Right lobe of liver (tissue), 6 donors: ENCODE measurements around the gene OPA1. TPM values are rescaled to one million over a fixed set of nuclear protein-coding genes. Genes with fewer than 3 reads are reported as not detected.

ENCODE experiments used
- ATAC-seq, 4 donors: fragments of 200-7000 bp; cut with Tn5 transposase; one replicate each; pipeline ENCODE4 v1.9.1; 2020; ENCODE audit warnings: mild to moderate bottlenecking in 4 of 4, moderate library complexity in 4 of 4
- DNase-seq, 3 donors: peaks; one replicate each; pipeline ENCODE4 v3.0.0-alpha.2; 2020
- H3K27ac ChIP-seq, 3 donors: fragments of 200-600 bp; one replicate each; pipeline ENCODE4 v1.8.0; 2022
- H3K27me3 ChIP-seq, 2 donors: fragments of 200-600 bp; one replicate each; pipeline ENCODE4 v1.8.0; 2022
- H3K36me3 ChIP-seq, 4 donors: fragments of 200-600 bp; sonication (generic) in 1 of 4; one replicate each; pipeline versions ENCODE4 v1.5.1 to v1.8.0; 2017 to 2022; ENCODE audit warnings: control low read depth in 1 of 4
- H3K4me1 ChIP-seq, 4 donors: fragments of 200-600 bp; sonication (generic) in 1 of 4; one replicate each; pipeline versions ENCODE4 v1.5.1 to v1.8.0; 2017 to 2022; ENCODE audit warnings: control low read depth in 1 of 4
- H3K4me3 ChIP-seq, 3 donors: fragments of 200-600 bp; one replicate each; pipeline ENCODE4 v1.8.0; 2022
- H3K9me3 ChIP-seq, 4 donors: fragments of 200-600 bp; sonication (generic) in 1 of 4; one replicate each; pipeline versions ENCODE4 v1.5.1 to v1.8.0; 2017 to 2022; ENCODE audit warnings: control low read depth in 1 of 4
- CTCF ChIP-seq, 4 donors: fragments of 200-600 bp in 3 of 4; fragments of 450-650 bp in 1 of 4; IDR thresholded peaks; one replicate each; pipeline versions ENCODE4 v1.5.1 to v1.8.0; 2016 to 2022; ENCODE audit warnings: antibody characterized with exemption in 4 of 4, mild to moderate bottlenecking in 2 of 4
- POLR2A ChIP-seq: fragments of 450-650 bp; IDR thresholded peaks from one replicate; pipeline ENCODE4 v1.6.1; 2017; ENCODE audit warnings: antibody characterized with exemption, mild to moderate bottlenecking
- WGBS: methylation state at CpG from one replicate; pipeline ENCODE4 v1.1.6; 2018; ENCODE audit warnings: low coverage, low lambda C conversion rate; ENCODE audit not compliant: insufficient coverage; ENCODE audit errors: missing lambda C conversion rate; 5-methylcytosine and 5-hydroxymethylcytosine counted together
- intact Hi-C, 2 donors: fragments of 100-400 bp; cut with DNase I; formaldehyde crosslinking; loops; one replicate each; pipeline versions ENCODE4 v1.11.2 to v1.14.1; 2022
- total RNA-seq, 6 experiments: library from RNA; depleted of rRNA in 2 of 6; stranded (reverse); fragments of >200 nt in 2 of 6; fragmentation: NEBNext Ultra II Directional in 3 of 6; extraction: Animal tissue kit (Norgen Biotek cat#: 25700) in 3 of 6; gene quantifications; one replicate each; pipeline versions ENCODE4 v1.1.0 to v1.2.4, GENCODE V29; 2016 to 2023
- donor health status: DM: no; HTN: yes; CAD: no.
- donor health status: DM: no; HTN: no; CAD: no.
- donor health status: DM: no; HTN: no; CAD: no.
- donor health status: DM: no; HTN: yes; CAD: no.
- donor health status: DM: no; HTN: yes; CAD: no.

Gene OPA1
- total RNA-seq, 6 experiments from 2014 or later, result 29.2 to 45.5 (median 31.6) TPM

- ATAC-seq, result no peak
- peaks cover 0 to 9% (median 4%) of the 10 kb centered on the region in 4 donors for H3K4me1 ChIP-seq
Measured at GRCh38 chr3:193590088-193590856, 2.7 kb upstream of the OPA1 start.

GRCh38 chr3:193593668-193594030 lies 641 bp downstream of the OPA1 start:
- DNase-seq (no peak), ATAC-seq (peak in 2 of 4 donors; percentile 1 to 6)
- Histone ChIP-seq H3K27ac (peak overlapping the region; percentile 89 to 91 (median 89)), H3K4me3 (peak overlapping the region; percentile 78 to 98 (median 81)), H3K9me3 (no peaks in the 10 kb centered on the region), H3K4me1 (peaks cover 0 to 9% (median 4%) of the 10 kb centered on the region in 4 donors), H3K36me3 (no peaks in the 10 kb centered on the region), H3K27me3 (no peaks in the 10 kb centered on the region)
- WGBS, result 0% methylated on average over 11 of the region's 11 CpGs
- TF ChIP-seq CTCF (IDR thresholded peaks at IDR 0.05) (no peak), POLR2A (no peak)
- intact Hi-C loops, result no loop called here

More at GRCh38 chr3:193590088-193590856, 2.7 kb upstream of the OPA1 start:
- WGBS, result 82% methylated on average over 4 of the region's 6 CpGs
- intact Hi-C loops, result no loop called here
- Histone ChIP-seq H3K4me3 (no peak overlapping the region), H3K36me3 (no peaks in the 10 kb centered on the region), H3K27ac (no peak overlapping the region), H3K27me3 (no peaks in the 10 kb centered on the region), H3K9me3 (no peaks in the 10 kb centered on the region)
- no peak for DNase-seq
- TF ChIP-seq POLR2A, result no peak
- TF ChIP-seq CTCF (IDR thresholded peaks at IDR 0.05), result no peak

- intact Hi-C loops, result no loop called here
- no peak for TF ChIP-seq POLR2A
- TF ChIP-seq CTCF (IDR thresholded peaks at IDR 0.05), result no peak
Measured at GRCh38 chr3:193594946-193595689, 2.1 kb downstream of the OPA1 start.

GRCh38 chr3:193595939-193596487 lies 3.0 kb downstream of the OPA1 start:
- intact Hi-C loops, result no loop called here
- DNase-seq, result no peak
- Histone ChIP-seq H3K4me3 (no peak overlapping the region), H3K4me1 (peaks cover 0 to 9% (median 4%) of the 10 kb centered on the region in 4 donors), H3K27ac (no peak overlapping the region), H3K9me3 (no peaks in the 10 kb centered on the region), H3K27me3 (no peaks in the 10 kb centered on the region), H3K36me3 (no peaks in the 10 kb centered on the region)
- no peak for ATAC-seq
- TF ChIP-seq POLR2A, result no peak
- no peak for TF ChIP-seq CTCF (IDR thresholded peaks at IDR 0.05)
- WGBS, result 100% methylated on average over 3 of the region's 5 CpGs

More at GRCh38 chr3:193594946-193595689, 2.1 kb downstream of the OPA1 start:
- Histone ChIP-seq H3K4me1 (peaks cover 0 to 9% (median 4%) of the 10 kb centered on the region in 4 donors), H3K27ac (no peak overlapping the region), H3K36me3 (no peaks in the 10 kb centered on the region), H3K27me3 (no peaks in the 10 kb centered on the region), H3K9me3 (no peaks in the 10 kb centered on the region), H3K4me3 (no peak overlapping the region)
- ATAC-seq (no peak), DNase-seq (no peak)
- 85% methylated on average over 1 of the region's 1 CpG for WGBS
